ENCODE results near the gene LAMA2. TPM values are rescaled to one million over a fixed set of nuclear protein-coding genes. Genes with fewer than 3 reads are reported as not detected.

The LAMA2 gene
- polyA plus RNA-seq, 1 donor from 2014 or later: 2.5 TPM

DNA sequence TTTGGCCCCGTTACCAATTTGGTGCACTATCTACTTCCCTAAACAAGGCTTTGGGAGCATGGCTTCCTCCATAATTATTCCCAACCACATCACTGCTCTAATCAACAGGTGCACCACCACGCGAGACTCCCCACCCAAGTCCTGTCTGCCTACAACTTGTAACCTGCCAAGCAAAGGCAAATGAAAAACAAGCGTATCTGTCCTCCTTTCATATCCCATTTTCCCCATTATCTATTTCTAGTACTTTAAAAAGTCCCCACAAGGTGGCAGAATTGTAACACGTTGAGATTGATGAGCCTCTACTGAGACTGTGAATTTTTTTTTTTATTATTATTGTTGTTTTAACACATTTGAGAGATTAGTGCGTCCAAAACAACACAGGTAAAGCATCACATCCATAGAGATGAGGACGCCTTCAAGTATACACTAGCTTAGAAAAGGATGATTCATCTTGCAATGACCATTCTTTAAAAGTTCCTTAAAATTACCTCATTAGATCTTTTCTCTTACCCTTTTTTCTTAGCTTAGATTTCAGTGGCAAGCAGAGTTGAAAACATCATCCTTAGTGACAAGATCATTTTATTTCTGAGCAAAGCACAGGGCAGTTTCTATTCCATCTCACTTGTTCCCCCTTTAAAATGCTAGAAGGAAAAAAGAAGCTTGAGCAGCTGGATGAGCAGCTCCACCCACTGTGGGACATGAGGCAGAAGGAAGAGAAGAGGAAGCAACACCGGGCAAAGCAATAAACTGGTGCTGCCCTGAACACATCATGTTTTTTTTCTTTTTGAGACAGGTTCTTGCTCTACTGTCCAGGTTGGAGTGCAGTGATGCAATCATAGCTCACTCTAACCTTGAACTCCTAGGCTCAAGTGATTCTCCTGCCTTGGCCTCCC is 616.3 kb downstream of the LAMA2 start:
- H3K79me2 ChIP-seq (replicated peaks; ENCODE audit: insufficient read depth, low read length): no peaks in the 10 kb centered on the region

DNA sequence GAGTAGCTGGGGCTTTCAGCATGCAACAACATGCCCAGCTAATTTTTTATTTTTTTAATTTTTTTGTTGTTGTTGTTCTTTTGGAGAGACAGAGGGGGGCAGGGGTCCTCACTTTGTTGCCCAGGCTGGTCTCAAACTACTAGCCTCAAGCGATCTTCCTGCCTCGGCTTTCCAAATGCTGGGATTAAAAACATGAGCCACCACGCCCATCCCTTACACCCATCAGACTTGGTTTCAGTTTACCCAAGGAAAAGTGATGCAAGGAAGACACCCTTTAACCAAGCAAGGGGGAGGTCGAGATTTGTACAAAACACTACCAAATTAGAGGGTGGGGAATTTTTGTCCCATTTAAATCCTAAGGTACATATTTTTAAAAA is 616.9 kb downstream of the LAMA2 start:
- H3K36me3 ChIP-seq (ENCODE audit: insufficient read depth, low read length): no peaks in the 10 kb centered on the region
- no peaks in the 10 kb centered on the region for H3K9me3 ChIP-seq (ENCODE audit: low read length)
- H3F3A ChIP-seq (ENCODE audit: insufficient read depth, low read length, poor library complexity, severe bottlenecking): no peaks in the 10 kb centered on the region
- no peak overlapping the region for H3K27ac ChIP-seq (ENCODE audit: low read length)
- H3K4me3 ChIP-seq (ENCODE audit: low read length): no peak overlapping the region
- no peaks in the 10 kb centered on the region for H3K9me2 ChIP-seq (ENCODE audit: insufficient read depth, low read length)
- no peaks in the 10 kb centered on the region for H4K20me1 ChIP-seq (ENCODE audit: insufficient read depth)
- no peak overlapping the region for H3K4me2 ChIP-seq (ENCODE audit: low read length)
- no peak overlapping the region for H2AFZ ChIP-seq (ENCODE audit: low read depth, low read length)
- no peaks in the 10 kb centered on the region for H3K27me3 ChIP-seq (ENCODE audit: insufficient read depth, low read depth, low read length)
- H3K79me2 ChIP-seq (replicated peaks; ENCODE audit: insufficient read depth, low read length): no peaks in the 10 kb centered on the region
- TF ChIP-seq TAF1 (IDR thresholded peaks at IDR 0.05; ENCODE audit: low read depth) (no peak), SMC3 (conservative IDR thresholded peaks at IDR 0.05; ENCODE audit: poor library complexity) (no peak), CTCF (IDR thresholded peaks at IDR 0.05; ENCODE audit: poor library complexity, severe bottlenecking) (no peak), POLR2AphosphoS5 (IDR thresholded peaks at IDR 0.05) (no peak), RAD21 (conservative IDR thresholded peaks at IDR 0.05) (no peak), EZH2 (IDR thresholded peaks at IDR 0.05; ENCODE audit: borderline replicate concordance, insufficient read depth, low read length, poor library complexity, severe bottlenecking) (no peak), EP300 (conservative IDR thresholded peaks at IDR 0.05; ENCODE audit: poor library complexity, severe bottlenecking) (no peak), MXI1 (conservative IDR thresholded peaks at IDR 0.05; ENCODE audit: poor library complexity, severe bottlenecking) (no peak)
- TF ChIP-seq, protein P1, sequence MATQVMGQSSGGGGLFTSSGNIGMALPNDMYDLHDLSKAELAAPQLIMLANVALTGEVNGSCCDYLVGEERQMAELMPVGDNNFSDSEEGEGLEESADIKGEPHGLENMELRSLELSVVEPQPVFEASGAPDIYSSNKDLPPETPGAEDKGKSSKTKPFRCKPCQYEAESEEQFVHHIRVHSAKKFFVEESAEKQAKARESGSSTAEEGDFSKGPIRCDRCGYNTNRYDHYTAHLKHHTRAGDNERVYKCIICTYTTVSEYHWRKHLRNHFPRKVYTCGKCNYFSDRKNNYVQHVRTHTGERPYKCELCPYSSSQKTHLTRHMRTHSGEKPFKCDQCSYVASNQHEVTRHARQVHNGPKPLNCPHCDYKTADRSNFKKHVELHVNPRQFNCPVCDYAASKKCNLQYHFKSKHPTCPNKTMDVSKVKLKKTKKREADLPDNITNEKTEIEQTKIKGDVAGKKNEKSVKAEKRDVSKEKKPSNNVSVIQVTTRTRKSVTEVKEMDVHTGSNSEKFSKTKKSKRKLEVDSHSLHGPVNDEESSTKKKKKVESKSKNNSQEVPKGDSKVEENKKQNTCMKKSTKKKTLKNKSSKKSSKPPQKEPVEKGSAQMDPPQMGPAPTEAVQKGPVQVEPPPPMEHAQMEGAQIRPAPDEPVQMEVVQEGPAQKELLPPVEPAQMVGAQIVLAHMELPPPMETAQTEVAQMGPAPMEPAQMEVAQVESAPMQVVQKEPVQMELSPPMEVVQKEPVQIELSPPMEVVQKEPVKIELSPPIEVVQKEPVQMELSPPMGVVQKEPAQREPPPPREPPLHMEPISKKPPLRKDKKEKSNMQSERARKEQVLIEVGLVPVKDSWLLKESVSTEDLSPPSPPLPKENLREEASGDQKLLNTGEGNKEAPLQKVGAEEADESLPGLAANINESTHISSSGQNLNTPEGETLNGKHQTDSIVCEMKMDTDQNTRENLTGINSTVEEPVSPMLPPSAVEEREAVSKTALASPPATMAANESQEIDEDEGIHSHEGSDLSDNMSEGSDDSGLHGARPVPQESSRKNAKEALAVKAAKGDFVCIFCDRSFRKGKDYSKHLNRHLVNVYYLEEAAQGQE (IDR thresholded peaks at IDR 0.05; ENCODE audit: borderline replicate concordance): no peak
- no peak overlapping the region for H3K9ac ChIP-seq (ENCODE audit: low read length)

More for the DNA sequence above, 616.3 kb downstream of the LAMA2 start:
- Histone ChIP-seq H3K4me2 (ENCODE audit: low read length) (no peak overlapping the region), H3K4me3 (ENCODE audit: low read length) (no peak overlapping the region), H2AFZ (ENCODE audit: low read depth, low read length) (no peak overlapping the region), H4K20me1 (ENCODE audit: insufficient read depth) (no peaks in the 10 kb centered on the region), H3K36me3 (ENCODE audit: insufficient read depth, low read length) (no peaks in the 10 kb centered on the region), H3F3A (ENCODE audit: insufficient read depth, low read length, poor library complexity, severe bottlenecking) (no peaks in the 10 kb centered on the region), H3K9ac (ENCODE audit: low read length) (no peak overlapping the region), H3K9me3 (ENCODE audit: low read length) (no peaks in the 10 kb centered on the region), H3K27ac (ENCODE audit: low read length) (no peak overlapping the region), H3K9me2 (ENCODE audit: insufficient read depth, low read length) (no peaks in the 10 kb centered on the region), H3K27me3 (ENCODE audit: insufficient read depth, low read depth, low read length) (no peaks in the 10 kb centered on the region)
- TF ChIP-seq RAD21 (conservative IDR thresholded peaks at IDR 0.05) (peak; percentile 88), SMC3 (conservative IDR thresholded peaks at IDR 0.05; ENCODE audit: poor library complexity) (peak; percentile 88), CTCF (IDR thresholded peaks at IDR 0.05; ENCODE audit: poor library complexity, severe bottlenecking) (peak; percentile 83), EP300 (conservative IDR thresholded peaks at IDR 0.05; ENCODE audit: poor library complexity, severe bottlenecking) (no peak)
